SK-N-SH (cell line): ENCODE results near the gene ZNF225.

Source experiments
- EZH2phosphoT487 ChIP-seq: fragments of 200-600 bp; sonication (generic); IDR thresholded peaks from 2 replicates; pipeline ENCODE4 v1.6.1; 2017; ENCODE audit warnings: low read depth, mixed run types, mild to moderate bottlenecking, antibody characterized with exemption, moderate library complexity, borderline replicate concordance
- MXI1 ChIP-seq: IDR thresholded peaks from 2 replicates; pipeline ENCODE4 v1.6.1; 2012; ENCODE audit warnings: mild to moderate bottlenecking, low read depth, low read length, improper control_type of control experiment
- RAD21 ChIP-seq: IDR thresholded peaks from 2 replicates; pipeline ENCODE4 v1.6.1; 2012; ENCODE audit warnings: mild to moderate bottlenecking, low read length
- SMC3 ChIP-seq: IDR thresholded peaks from 2 replicates; pipeline ENCODE4 v1.6.1; 2012; ENCODE audit warnings: low read depth, low read length, improper control_type of control experiment
- YY1 ChIP-seq: IDR thresholded peaks from 2 replicates; pipeline ENCODE4 v1.4.0; 2012; ENCODE audit warnings: low read depth, mild to moderate bottlenecking
- TF ChIP-seq, protein P1 (sequence below): fragments of 200-600 bp; sonication (generic); IDR thresholded peaks from 2 replicates; pipeline ENCODE4 v1.6.1; 2017; ENCODE audit warnings: antibody characterized with exemption, mild to moderate bottlenecking, moderate library complexity
- TF ChIP-seq, protein P2 (sequence below): IDR thresholded peaks from 2 replicates; pipeline ENCODE4; 2012
- TF ChIP-seq, protein P3 (sequence below): fragments of 150-350 bp; IDR thresholded peaks from 2 replicates; pipeline ENCODE4 v1.6.1; 2017; ENCODE audit warnings: antibody characterized with exemption, low read length, low read depth, borderline replicate concordance

DNA sequence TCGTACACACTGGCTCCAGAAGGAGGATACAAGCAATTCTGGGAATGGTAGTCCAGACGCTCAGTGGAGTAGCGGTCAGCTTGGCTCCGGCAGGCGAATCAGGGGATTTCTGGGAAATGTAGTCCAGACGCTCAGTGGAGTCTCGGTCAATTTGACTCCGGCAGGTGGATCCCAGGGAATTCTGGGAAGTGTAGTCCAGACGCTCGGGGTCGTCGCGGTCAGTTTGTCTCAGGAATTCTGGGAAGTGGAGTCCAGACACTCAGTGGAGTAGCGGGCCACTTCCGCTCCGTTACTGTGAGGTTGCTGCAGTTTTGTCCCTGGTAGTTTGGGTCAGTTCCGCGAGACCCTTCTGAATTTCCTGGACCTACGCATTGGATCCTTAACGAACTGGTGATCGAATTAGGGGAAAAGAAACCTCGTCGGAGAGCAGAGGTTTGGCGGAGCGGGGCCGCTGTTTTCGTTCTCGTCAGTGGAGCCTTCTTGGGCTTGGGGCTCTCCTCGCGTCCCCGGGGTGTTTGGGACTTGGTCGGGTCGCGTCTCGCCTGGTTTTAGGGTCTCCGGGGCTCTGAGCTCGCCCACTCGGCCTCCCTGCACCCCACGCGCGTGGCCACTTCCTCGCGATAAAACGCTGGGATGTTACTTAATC is at the start of gene ZNF225:
- TF ChIP-seq MXI1 (no peak; the same call in none of the 2 replicates), SMC3 (no peak), RAD21 (no peak), YY1 (peak; percentile 69; the same call in 1 of the 2 replicates), EZH2phosphoT487 (no peak)
- TF ChIP-seq, protein P1, sequence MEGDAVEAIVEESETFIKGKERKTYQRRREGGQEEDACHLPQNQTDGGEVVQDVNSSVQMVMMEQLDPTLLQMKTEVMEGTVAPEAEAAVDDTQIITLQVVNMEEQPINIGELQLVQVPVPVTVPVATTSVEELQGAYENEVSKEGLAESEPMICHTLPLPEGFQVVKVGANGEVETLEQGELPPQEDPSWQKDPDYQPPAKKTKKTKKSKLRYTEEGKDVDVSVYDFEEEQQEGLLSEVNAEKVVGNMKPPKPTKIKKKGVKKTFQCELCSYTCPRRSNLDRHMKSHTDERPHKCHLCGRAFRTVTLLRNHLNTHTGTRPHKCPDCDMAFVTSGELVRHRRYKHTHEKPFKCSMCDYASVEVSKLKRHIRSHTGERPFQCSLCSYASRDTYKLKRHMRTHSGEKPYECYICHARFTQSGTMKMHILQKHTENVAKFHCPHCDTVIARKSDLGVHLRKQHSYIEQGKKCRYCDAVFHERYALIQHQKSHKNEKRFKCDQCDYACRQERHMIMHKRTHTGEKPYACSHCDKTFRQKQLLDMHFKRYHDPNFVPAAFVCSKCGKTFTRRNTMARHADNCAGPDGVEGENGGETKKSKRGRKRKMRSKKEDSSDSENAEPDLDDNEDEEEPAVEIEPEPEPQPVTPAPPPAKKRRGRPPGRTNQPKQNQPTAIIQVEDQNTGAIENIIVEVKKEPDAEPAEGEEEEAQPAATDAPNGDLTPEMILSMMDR: no peak
- TF ChIP-seq, protein P2, sequence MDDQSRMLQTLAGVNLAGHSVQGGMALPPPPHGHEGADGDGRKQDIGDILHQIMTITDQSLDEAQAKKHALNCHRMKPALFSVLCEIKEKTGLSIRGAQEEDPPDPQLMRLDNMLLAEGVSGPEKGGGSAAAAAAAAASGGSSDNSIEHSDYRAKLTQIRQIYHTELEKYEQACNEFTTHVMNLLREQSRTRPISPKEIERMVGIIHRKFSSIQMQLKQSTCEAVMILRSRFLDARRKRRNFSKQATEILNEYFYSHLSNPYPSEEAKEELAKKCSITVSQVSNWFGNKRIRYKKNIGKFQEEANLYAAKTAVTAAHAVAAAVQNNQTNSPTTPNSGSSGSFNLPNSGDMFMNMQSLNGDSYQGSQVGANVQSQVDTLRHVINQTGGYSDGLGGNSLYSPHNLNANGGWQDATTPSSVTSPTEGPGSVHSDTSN: peak; percentile 41
- TF ChIP-seq, protein P3, sequence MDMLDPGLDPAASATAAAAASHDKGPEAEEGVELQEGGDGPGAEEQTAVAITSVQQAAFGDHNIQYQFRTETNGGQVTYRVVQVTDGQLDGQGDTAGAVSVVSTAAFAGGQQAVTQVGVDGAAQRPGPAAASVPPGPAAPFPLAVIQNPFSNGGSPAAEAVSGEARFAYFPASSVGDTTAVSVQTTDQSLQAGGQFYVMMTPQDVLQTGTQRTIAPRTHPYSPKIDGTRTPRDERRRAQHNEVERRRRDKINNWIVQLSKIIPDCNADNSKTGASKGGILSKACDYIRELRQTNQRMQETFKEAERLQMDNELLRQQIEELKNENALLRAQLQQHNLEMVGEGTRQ: no peak
